K562 (cell line): ENCODE data around the gene CCDC158.

Experiments
- CREBBP ChIP-seq: IDR thresholded peaks from one replicate; pipeline ENCODE4 v1.6.1; 2012; ENCODE audit warnings: low read depth, mild to moderate bottlenecking, control low read depth, inconsistent platforms, low read length
- CTCF ChIP-seq, 3 experiments: IDR thresholded peaks in 2 of 3; conservative IDR thresholded peaks in 1 of 3; 2 replicates each; pipeline ENCODE4 v1.5.1; 2011 to 2012; ENCODE audit warnings: low read length in 3 of 3, mild to moderate bottlenecking in 3 of 3, control low read depth in 2 of 3, improper control_type of control experiment in 1 of 3, inconsistent platforms in 1 of 3, low read depth in 1 of 3, mixed read lengths in 1 of 3, moderate library complexity in 1 of 3; ENCODE audit not compliant: insufficient read depth in 2 of 3
- GTF2E2 ChIP-seq: fragments of 200-800 bp; sonication (Bioruptor generic); IDR thresholded peaks from 2 replicates; pipeline ENCODE4 v1.6.1; 2016; ENCODE audit warnings: missing genetic modification characterization, missing compliant biosample characterization
- MTA1 ChIP-seq: fragments of 450-650 bp; IDR thresholded peaks from 2 replicates; pipeline ENCODE4 v1.6.1; 2017; ENCODE audit warnings: borderline replicate concordance
- POLR2A ChIP-seq: fragments of 450-650 bp; conservative IDR thresholded peaks from 2 replicates; pipeline ENCODE4 v1.6.1; 2016
- POLR2AphosphoS5 ChIP-seq: IDR thresholded peaks from 2 replicates; pipeline ENCODE4 v1.6.1; 2011; ENCODE audit warnings: mild to moderate bottlenecking, low read depth, low read length, moderate library complexity; ENCODE audit not compliant: control insufficient read depth, insufficient read depth
- TAF1 ChIP-seq: IDR thresholded peaks from 2 replicates; pipeline ENCODE4 v1.6.1; 2011; ENCODE audit warnings: mild to moderate bottlenecking, low read length, moderate library complexity; ENCODE audit not compliant: insufficient read depth, control insufficient read depth, severe bottlenecking; ENCODE audit errors: extremely low read depth
- USF2 ChIP-seq: sonication (generic); formaldehyde crosslinking; IDR thresholded peaks from 2 replicates; pipeline ENCODE4 v1.5.0; 2020; ENCODE audit warnings: missing genetic modification reagents
- ZC3H11A ChIP-seq: IDR thresholded peaks from 2 replicates; pipeline ENCODE4 v1.6.1; 2012; ENCODE audit warnings: low read depth, low read length, improper control_type of control experiment
- ZNF445 ChIP-seq: fragments of 250-450 bp; sonication (Bioruptor Pico); IDR thresholded peaks from 2 replicates; pipeline ENCODE4 v1.4.0; 2020; ENCODE audit warnings: low read depth, mild to moderate bottlenecking, moderate library complexity

- TF ChIP-seq POLR2A = no peak
- TF ChIP-seq USF2 (CRISPR knock-in tag) = no peak
- TF ChIP-seq POLR2AphosphoS5 = no peak
- TF ChIP-seq CTCF (IDR thresholded peaks at IDR 0.05 in 2 of 3, conservative IDR thresholded peaks at IDR 0.05 in 1 of 3; ENCODE audit: insufficient read depth in 2 of 3, low read depth in 1 of 3, low read length in 3 of 3) = no peak
- TF ChIP-seq CREBBP = no peak
- no peak for TF ChIP-seq GTF2E2 (tag)
- TF ChIP-seq ZNF445 (CRISPR knock-in tag) = no peak
- no peak for TF ChIP-seq TAF1
- no peak for TF ChIP-seq MTA1
- no peak for TF ChIP-seq ZC3H11A
Observed at GRCh38 chr4:76363556-76364290, 57.2 kb downstream of the CCDC158 start.
